Activated CD4-positive, alpha-beta T cell treated with anti-CD3 and anti-CD28 coated beads for 48 hours (primary cell): ENCODE measurements around the gene RTN4RL2.

ENCODE experiments used
- DNase-seq: peaks from one replicate; pipeline ENCODE4 v3.0.0-alpha.2; 2020

Gene RTN4RL2

GRCh38 chr11:57460022-57460757 is at the start of gene RTN4RL2:
Gene RTN4RL2 (plus strand): TSS chr11:57460528. CDS start chr11:57460866, 338 bp downstream.
- DNase-seq: peak; percentile 77

DNA sequence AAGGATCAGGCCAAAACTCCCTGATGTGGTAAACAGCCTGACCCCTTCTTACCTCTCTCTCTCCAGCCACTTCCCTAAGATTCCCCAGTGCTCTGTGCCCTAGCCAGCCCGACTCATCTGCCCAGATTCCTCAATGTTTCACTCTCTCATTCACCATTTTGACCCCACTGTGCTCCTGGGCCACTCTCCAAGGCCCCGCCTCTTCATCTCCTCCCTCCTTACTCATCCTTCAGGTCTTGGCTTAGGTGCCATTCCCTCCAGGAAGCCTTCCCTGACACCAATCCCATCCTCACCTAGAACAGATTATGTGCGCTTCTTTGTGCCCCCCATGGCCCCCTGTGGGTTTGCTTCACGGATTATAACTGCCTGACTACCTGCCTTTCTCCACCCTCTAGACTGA is 46.6 kb upstream of the RTN4RL2 start:
- no peak for DNase-seq

DNA sequence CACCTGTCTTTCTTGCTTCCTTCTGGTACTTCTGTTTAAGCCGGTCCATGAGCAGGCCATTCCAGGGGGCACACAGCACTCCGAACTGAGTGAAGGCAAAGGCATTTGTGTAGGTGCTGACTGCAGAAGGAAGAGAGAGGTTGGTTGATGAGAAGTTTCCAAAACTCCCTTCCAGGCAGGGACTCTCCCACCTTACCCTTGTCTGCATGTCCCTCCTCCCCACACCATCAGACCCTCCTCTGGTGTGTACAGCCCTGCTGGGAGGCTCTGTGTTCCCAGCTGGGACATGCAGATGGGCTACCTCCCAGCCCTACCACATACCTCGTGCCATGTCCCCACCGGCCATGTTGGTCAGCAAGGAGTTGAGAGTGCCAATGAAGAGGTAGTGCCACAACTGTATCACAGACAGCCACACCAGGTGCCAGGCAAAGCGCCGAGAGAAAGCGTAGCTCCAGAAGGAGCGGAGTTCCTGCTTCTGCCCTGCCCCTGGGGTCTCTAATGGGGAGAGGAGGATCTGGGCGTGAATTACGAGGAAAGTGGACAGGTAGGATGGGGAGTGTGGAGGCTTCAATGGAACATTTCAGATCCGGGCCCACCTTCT is 45.6 kb upstream of the RTN4RL2 start:
- DNase-seq: no peak

DNA sequence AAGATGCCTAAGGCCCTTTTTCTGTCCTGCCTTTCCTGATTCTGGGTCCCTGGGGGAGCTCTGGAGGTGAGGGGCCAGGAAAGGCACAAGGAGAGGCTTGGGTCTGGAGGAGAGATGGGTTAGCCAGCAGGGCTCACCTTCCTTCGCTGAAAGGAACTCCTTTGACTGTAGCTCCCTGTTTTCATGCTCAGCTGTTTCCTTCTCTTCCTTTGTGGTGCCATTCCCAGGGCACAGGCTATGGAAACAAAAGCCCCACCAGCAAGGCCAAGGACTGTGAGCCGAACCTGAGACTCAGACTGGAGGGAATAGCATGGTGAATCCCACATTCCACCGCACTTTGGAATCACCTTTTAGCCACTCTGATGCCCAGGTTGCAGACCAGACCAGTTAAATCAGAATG is 43.9 kb upstream of the RTN4RL2 start:
- no peak for DNase-seq

DNA sequence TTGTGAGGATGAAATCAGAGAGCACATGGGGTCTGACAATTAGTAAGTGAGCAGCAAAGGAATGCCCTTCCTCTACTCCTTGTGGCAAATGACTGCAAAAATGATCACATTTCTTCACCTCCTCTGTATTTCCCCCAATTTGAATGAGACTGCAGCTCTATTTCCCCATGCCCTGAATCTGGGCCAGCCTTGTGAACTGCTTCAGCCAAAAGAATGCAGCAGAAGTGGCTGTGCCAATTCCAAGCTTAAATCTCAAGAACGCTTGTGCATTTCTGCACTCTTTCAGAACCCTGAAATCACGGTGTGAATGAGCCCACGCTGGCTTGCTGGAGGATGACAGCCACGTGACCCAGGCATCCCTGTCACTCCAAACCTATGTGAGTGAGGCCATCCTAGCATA is 43.3 kb upstream of the RTN4RL2 start:
- DNase-seq: no peak

GRCh38 chr11:57418131-57418530 is 42.2 kb upstream of the RTN4RL2 start:
- DNase-seq: no peak

- DNase-seq: no peak
Measured at GRCh38 chr11:57419146-57419545, 41.2 kb upstream of the RTN4RL2 start.

DNA sequence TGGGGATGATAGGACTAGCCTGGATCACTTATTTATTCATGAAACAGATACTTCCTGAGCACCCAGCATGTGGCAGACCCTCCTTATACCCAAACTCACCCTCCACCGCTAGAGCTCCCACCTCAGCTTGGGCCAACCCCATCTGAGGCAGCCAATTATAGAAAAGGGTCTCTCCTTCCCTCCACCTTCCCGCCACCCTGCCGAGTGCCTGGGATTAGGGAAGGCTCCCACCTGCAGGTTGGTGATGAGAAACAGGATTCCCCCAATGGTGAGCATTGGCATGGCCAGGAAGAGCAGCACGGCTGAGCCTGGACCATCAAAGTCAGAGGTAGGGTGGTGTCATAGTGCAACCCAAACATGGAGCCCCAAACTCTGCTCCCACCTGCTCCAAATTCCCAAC is 39.3 kb upstream of the RTN4RL2 start:
- DNase-seq: no peak

DNA sequence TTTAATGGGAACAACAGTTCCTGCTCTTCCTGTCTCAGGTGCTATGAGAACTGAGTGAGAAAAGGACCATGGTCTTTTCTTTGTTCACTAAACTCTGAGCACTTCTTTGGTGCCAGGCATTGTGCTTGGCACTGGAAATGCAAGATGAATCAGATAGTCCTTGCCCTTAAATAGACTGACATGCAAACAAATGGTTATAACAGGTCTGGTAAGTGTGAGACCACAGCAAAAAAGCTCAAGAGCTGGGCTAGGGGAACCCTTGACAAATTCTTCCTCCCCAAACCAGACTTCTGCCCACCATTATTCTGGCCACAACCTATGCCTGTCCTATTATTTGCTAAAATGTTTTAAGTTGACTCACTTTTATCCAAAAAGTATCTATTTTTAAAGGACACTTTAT is 38.5 kb upstream of the RTN4RL2 start:
- DNase-seq: no peak

DNA sequence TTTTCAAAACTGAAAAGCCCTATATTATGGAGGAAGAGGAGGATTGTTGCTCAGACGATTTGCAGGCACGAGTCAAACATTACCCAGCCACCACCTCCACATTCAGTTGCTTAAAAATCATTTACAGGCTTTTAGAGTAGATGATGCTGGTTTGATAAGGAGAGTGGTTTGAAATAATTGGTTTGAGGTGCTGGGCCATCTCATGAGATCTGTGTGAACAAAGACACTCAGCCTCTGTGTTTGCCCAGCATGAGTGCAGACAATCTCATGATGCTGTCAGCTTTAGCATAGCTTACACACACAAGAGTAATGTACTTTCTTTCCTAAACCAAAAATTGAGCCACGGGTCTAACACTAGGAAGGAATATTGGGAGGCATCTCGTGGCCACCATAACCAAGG is 37.7 kb upstream of the RTN4RL2 start:
- DNase-seq: no peak

- DNase-seq: no peak
Measured at GRCh38 chr11:57424137-57424791, 36.1 kb upstream of the RTN4RL2 start.

DNA sequence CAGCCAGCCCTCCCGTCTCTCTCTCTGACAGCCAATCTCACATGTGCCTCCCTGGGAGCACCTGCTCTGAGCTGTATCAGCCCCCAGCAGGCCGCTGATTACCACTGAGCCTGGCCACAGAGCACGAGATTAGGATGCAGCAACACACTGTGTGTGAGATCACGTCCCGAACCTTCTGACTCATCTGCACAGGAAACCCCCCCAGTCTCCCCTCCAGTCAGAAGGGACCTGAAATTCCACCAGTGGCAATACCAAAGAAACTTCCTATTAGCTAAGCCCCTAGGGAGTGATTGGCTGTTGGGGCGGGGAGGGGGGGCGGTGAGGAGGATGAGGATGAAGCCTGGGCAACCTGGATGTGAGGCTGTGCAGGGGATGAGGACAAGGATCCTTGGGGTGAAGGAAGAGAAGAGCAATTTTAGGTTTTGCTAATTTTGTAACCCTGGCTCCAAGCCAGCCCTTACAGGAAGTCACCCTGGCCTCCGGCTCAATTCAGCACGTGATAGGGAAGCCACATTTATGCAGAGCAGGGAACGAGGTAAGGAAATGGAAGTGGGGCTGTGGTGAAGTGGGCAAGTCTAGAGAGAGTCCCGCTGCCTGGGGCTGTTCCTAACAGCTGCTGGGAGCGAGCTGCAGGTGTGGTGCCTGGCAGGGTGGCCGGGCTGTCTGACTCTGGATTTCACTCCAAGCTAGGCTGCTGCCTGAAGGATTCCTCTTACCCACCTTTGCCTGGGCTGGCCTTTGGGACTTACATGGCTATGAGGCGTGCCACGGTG is 35.4 kb upstream of the RTN4RL2 start:
- peak; percentile 92 for DNase-seq

GRCh38 chr11:57425565-57426438 is 34.5 kb upstream of the RTN4RL2 start:
- peak; percentile 31 for DNase-seq

GRCh38 chr11:57426439-57426928 is 33.8 kb upstream of the RTN4RL2 start:
- DNase-seq: peak; percentile 28

DNA sequence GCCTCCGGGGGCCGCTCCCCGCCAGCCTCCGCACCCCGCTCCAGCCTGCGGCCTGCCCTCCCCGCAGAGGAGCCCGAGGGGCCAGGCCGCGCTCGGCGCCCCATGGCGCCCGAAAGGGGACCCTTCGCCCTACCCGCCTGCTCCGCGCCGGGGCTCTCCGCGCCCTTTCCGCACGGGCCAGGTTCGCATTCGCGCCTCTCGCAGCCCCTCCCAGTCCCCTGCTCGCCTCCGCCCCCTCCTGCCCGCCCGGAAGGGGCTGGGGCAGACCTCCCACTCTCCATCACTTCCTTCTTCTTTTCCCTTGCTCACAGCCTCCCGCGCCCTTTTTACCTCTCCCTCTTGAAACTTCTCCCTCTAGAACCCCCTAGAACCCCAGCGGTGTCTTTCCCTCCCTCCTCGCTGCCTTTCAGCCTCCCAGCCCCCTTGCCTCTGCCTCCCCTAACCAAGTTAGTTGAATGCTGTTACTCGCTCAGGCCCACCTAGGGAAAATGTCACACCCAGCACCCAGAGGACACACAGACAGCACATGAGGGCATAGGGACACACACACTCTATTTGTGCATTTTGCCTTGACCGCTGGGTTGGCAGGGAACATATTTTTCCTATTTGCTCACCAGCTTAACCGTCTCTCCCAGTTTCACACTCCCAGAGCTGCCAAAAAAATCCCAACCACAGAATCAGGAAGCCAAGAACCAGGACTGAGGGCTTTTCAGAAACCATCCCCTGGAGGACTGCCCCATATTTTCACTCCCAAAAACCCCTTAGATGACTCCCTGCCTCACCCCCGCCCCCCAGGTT is 33.2 kb upstream of the RTN4RL2 start, which contains the start of gene SLC43A3:
Gene SLC43A3, minus strand, starts transcription at position 193 of the 798 bp plus-strand sequence. CDS start 949 bp downstream, outside the sequence.
- DNase-seq: peak; percentile 89

- DNase-seq: no peak
Measured at GRCh38 chr11:57427727-57428082, 32.6 kb upstream of the RTN4RL2 start.

GRCh38 chr11:57428643-57429042 is 31.7 kb upstream of the RTN4RL2 start:
- no peak for DNase-seq

GRCh38 chr11:57429946-57430345 is 30.4 kb upstream of the RTN4RL2 start:
- DNase-seq: no peak

DNA sequence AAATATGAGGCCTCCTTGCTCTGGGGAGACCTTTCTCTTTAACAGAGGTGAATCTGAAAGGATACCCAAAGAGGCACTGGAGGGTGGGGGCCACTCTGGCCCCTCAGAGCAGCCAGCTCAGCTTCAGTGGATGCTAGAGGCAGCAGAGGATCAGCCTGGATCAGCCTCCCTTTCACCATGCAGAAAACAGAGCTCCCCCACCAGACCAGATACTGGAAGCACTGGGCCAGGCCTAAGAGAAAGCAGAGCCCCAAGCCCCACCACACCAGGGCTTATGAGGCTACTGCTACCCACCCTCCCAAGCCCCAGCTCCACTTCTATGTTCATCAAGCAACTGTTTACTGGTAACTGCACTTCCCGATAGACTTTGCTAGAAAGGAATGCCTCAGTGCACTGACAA is 29.4 kb upstream of the RTN4RL2 start:
- no peak for DNase-seq

DNA sequence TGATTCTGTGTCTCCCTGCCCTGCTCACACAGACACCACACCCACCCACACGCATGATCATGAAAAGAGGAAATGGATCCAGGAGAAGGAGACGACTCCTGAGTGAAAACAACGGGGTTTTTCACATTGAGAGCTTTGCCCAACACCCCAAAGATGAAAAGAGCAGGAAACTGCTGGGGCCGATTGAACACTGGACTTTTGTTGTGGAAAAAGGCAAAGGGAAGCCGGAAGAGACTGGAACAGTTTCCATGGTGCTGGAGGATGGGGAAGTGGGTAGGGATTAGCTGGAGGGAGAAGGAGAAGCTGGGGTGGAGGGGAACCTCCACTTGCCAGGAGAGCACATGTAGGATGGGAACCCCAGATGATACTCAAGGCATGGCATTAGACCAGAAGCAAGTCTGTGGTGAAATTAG is 28.2 kb upstream of the RTN4RL2 start:
- no peak for DNase-seq

DNA sequence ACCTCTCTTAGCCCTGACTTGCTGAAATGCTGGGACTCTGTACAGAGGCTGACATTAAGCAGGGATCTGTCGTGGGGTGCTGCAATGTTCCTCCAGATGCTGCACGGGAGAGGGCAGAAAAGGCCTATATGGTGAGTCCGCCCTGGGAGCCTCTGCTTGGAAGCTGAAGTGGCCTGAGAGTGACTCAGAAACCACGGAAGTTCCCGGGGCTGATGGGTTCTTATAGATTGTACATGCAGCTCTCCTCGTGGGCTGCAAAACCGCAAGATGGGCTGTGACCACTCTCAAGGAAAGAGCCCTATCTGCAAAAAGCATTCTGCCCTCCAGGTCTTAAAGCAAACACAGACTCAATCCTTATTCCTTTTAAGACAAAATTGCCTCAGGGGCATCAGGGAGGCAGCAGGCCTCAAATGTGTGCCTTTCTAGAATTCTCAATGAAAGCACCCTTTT is 27.6 kb upstream of the RTN4RL2 start:
- DNase-seq: peak; percentile 45
